Activated CD4-positive, alpha-beta T cell treated with anti-CD3 and anti-CD28 coated beads for 36 hours (primary cell): ENCODE data around the gene TMUB1. TPM values are rescaled to one million over a fixed set of nuclear protein-coding genes. Genes with fewer than 3 reads are reported as not detected.

Source experiments
- ATAC-seq: fragments of 200-7000 bp; cut with Tn5 transposase; one replicate; pipeline ENCODE4 v1.10.0; 2021; ENCODE audit warnings: mild to moderate bottlenecking, moderate library complexity
- CTCF ChIA-PET: fragments of 350-600 bp; sonication (Branson Sonifier 250); formaldehyde crosslinking; loops from one replicate; lab custom pipeline; 2021; ENCODE audit warnings: antibody characterized with exemption; lab: Charles Lee
- POLR2A ChIA-PET: fragments of 350-600 bp; sonication (Branson Sonifier 250); formaldehyde crosslinking; loops from one replicate; lab custom pipeline; 2021; ENCODE audit warnings: antibody characterized with exemption, inconsistent platforms; lab: Charles Lee
- DNase-seq: peaks from one replicate; pipeline ENCODE4 v3.0.0-alpha.2; 2020
- H3K27ac Mint-ChIP-seq: one replicate; pipeline ENCODE4 v1.8.0; 2021; ENCODE audit warnings: mixed read lengths
- H3K27me3 Mint-ChIP-seq: one replicate; pipeline ENCODE4 v1.8.0; 2021; ENCODE audit warnings: mixed read lengths
- H3K36me3 Mint-ChIP-seq: one replicate; pipeline ENCODE4 v1.8.0; 2021; ENCODE audit warnings: low read depth, mixed read lengths
- H3K4me1 Mint-ChIP-seq: one replicate; pipeline ENCODE4 v1.8.0; 2021; ENCODE audit warnings: mixed read lengths
- H3K4me3 Mint-ChIP-seq: one replicate; pipeline ENCODE4 v1.8.0; 2021; ENCODE audit warnings: mild to moderate bottlenecking, moderate library complexity, mixed read lengths
- H3K9me3 Mint-ChIP-seq: one replicate; pipeline ENCODE4 v1.8.0; 2021; ENCODE audit warnings: low read depth, mixed read lengths
- intact Hi-C, 2 experiments: fragments of 100-400 bp; cut with DNase I in 1 of 2; cut with micrococcal nuclease in 1 of 2; formaldehyde crosslinking; loops; one replicate each; pipeline versions ENCODE4 v1.14.2 to v1.15.1; 2022 to 2024; cut with DNase I, micrococcal nuclease
- total RNA-seq, 2 experiments: library from RNA; stranded (reverse); gene quantifications; one replicate each; pipeline ENCODE4 v1.2.3, GENCODE V29; 2021

TMUB1 gene
- total RNA-seq, 2 experiments from 2014 or later = 54.0 to 67.7 TPM

- CTCF ChIA-PET = interaction anchor here (1.5 kb wide), 1 partner anchor 45 kb away, joined by 3 read pairs; no protein-coding TSS in a partner anchor
- POLR2A ChIA-PET = no interaction called here
- ATAC-seq = no peak
- Mint-ChIP-seq H3K4me3 (no peak overlapping the region), H3K27me3 (no peaks in the 10 kb centered on the region), H3K9me3 (no peaks in the 10 kb centered on the region), H3K36me3 (peaks cover 21% of the 10 kb centered on the region), H3K27ac (no peak overlapping the region), H3K4me1 (peaks cover 5% of the 10 kb centered on the region)
- no peak for DNase-seq
- intact Hi-C loops = no loop called here
These were observed 16.9 kb downstream of the TMUB1 start for GRCh38 chr7:151066273-151066974.

GRCh38 chr7:151065516-151065915, 17.8 kb downstream of the TMUB1 start:
- H3K4me3 Mint-ChIP-seq = no peak overlapping the region
- DNase-seq = no peak
- CTCF ChIA-PET = interaction anchor here (1.5 kb wide), 1 partner anchor 45 kb away, joined by 3 read pairs; no protein-coding TSS in a partner anchor
- H3K27me3 Mint-ChIP-seq = no peaks in the 10 kb centered on the region
- H3K4me1 Mint-ChIP-seq = peaks cover 12% of the 10 kb centered on the region
- H3K36me3 Mint-ChIP-seq = peaks cover 18% of the 10 kb centered on the region
- no peaks in the 10 kb centered on the region for H3K9me3 Mint-ChIP-seq
- H3K27ac Mint-ChIP-seq = no peak overlapping the region
- ATAC-seq = no peak
- POLR2A ChIA-PET = interaction anchor here (0.6 kb wide), 1 partner anchor 15 kb away, joined by 3 read pairs; no protein-coding TSS in a partner anchor
- intact Hi-C loops = no loop called here

GRCh38 chr7:151064993-151065392, 18.3 kb downstream of the TMUB1 start:
- DNase-seq (no peak), ATAC-seq (no peak)
- peaks cover 12% of the 10 kb centered on the region for H3K4me1 Mint-ChIP-seq
- POLR2A ChIA-PET = interaction anchor here (0.6 kb wide), 1 partner anchor 15 kb away, joined by 3 read pairs; no protein-coding TSS in a partner anchor
- intact Hi-C loops = no loop called here
- H3K36me3 Mint-ChIP-seq = peaks cover 17% of the 10 kb centered on the region
- H3K27ac Mint-ChIP-seq = no peak overlapping the region
- H3K4me3 Mint-ChIP-seq = no peak overlapping the region
- H3K27me3 Mint-ChIP-seq = no peaks in the 10 kb centered on the region
- CTCF ChIA-PET = interaction anchor here (1.1 kb wide), 1 partner anchor 45 kb away, joined by 3 read pairs; no protein-coding TSS in a partner anchor
- H3K9me3 Mint-ChIP-seq = no peaks in the 10 kb centered on the region

GRCh38 chr7:151064454-151064853, 18.8 kb downstream of the TMUB1 start:
- intact Hi-C loops = no loop called here
- no peaks in the 10 kb centered on the region for H3K27me3 Mint-ChIP-seq
- H3K4me3 Mint-ChIP-seq = no peak overlapping the region
- ChIA-PET CTCF (interaction anchor here (0.5 to 1.1 kb wide), 2 partner anchors 46 to 304 kb away, joined by 3 read pairs; no protein-coding TSS in a partner anchor), POLR2A (no interaction called here)
- no peak for DNase-seq
- H3K9me3 Mint-ChIP-seq = no peaks in the 10 kb centered on the region
- no peak for ATAC-seq
- H3K27ac Mint-ChIP-seq = no peak overlapping the region
- peaks cover 12% of the 10 kb centered on the region for H3K4me1 Mint-ChIP-seq
- H3K36me3 Mint-ChIP-seq = peaks cover 14% of the 10 kb centered on the region

- no peak for DNase-seq
- Mint-ChIP-seq H3K27ac (no peak overlapping the region), H3K9me3 (no peaks in the 10 kb centered on the region), H3K27me3 (no peaks in the 10 kb centered on the region), H3K36me3 (peaks cover 12% of the 10 kb centered on the region), H3K4me1 (peaks cover 20% of the 10 kb centered on the region), H3K4me3 (no peak overlapping the region)
- ChIA-PET CTCF (interaction anchor here (1.1 kb wide), 1 partner anchor 46 kb away, joined by 3 read pairs; no protein-coding TSS in a partner anchor), POLR2A (interaction anchor here (0.9 kb wide), 1 partner anchor 17 kb away, joined by 3 read pairs; the partner anchor contains the start of gene FASTK)
- ATAC-seq = no peak
- intact Hi-C loops = no loop called here
These were observed 20.1 kb downstream of the TMUB1 start for GRCh38 chr7:151063212-151063561.

- CTCF ChIA-PET = interaction anchor here (1.1 kb wide), 1 partner anchor 45 kb away, joined by 3 read pairs; no protein-coding TSS in a partner anchor
- no peak for DNase-seq
- intact Hi-C loops = no loop called here
- H3K9me3 Mint-ChIP-seq = no peaks in the 10 kb centered on the region
- H3K27me3 Mint-ChIP-seq = no peaks in the 10 kb centered on the region
- POLR2A ChIA-PET = interaction anchor here (0.9 kb wide), 1 partner anchor 18 kb away, joined by 3 read pairs; the partner anchor contains the start of gene FASTK
- no peak overlapping the region for H3K27ac Mint-ChIP-seq
- H3K4me1 Mint-ChIP-seq = peaks cover 20% of the 10 kb centered on the region
- ATAC-seq = no peak
- peaks cover 10% of the 10 kb centered on the region for H3K36me3 Mint-ChIP-seq
- H3K4me3 Mint-ChIP-seq = no peak overlapping the region
These were observed 20.7 kb downstream of the TMUB1 start for GRCh38 chr7:151062399-151063211.

GRCh38 chr7:151062111-151062398, 21.2 kb downstream of the TMUB1 start:
- no peak overlapping the region for H3K27ac Mint-ChIP-seq
- ChIA-PET POLR2A (no interaction called here), CTCF (no interaction called here)
- H3K9me3 Mint-ChIP-seq = no peaks in the 10 kb centered on the region
- H3K4me3 Mint-ChIP-seq = peak overlapping the region; percentile 81
- ATAC-seq = no peak
- H3K36me3 Mint-ChIP-seq = peaks cover 10% of the 10 kb centered on the region
- peaks cover 25% of the 10 kb centered on the region for H3K4me1 Mint-ChIP-seq
- no peaks in the 10 kb centered on the region for H3K27me3 Mint-ChIP-seq
- intact Hi-C loops = no loop called here
- no peak for DNase-seq

- ATAC-seq (no peak), DNase-seq (no peak)
- peak overlapping the region; percentile 6 for H3K27ac Mint-ChIP-seq
- no peaks in the 10 kb centered on the region for H3K9me3 Mint-ChIP-seq
- H3K27me3 Mint-ChIP-seq = no peaks in the 10 kb centered on the region
- peaks cover 8% of the 10 kb centered on the region for H3K36me3 Mint-ChIP-seq
- ChIA-PET POLR2A (no interaction called here), CTCF (interaction anchor here (1.2 kb wide), 1 partner anchor 47 kb away, joined by 5 read pairs; no protein-coding TSS in a partner anchor)
- H3K4me3 Mint-ChIP-seq = peak overlapping the region; percentile 81
- intact Hi-C loops = no loop called here
- peaks cover 28% of the 10 kb centered on the region for H3K4me1 Mint-ChIP-seq
These were observed 21.8 kb downstream of the TMUB1 start for GRCh38 chr7:151061213-151062110.

GRCh38 chr7:151060416-151061212, 22.7 kb downstream of the TMUB1 start:
- POLR2A ChIA-PET = interaction anchor here (0.6 kb wide), 1 partner anchor 292 kb away, joined by 4 read pairs; no protein-coding TSS in a partner anchor
- peaks cover 28% of the 10 kb centered on the region for H3K4me1 Mint-ChIP-seq
- H3K4me3 Mint-ChIP-seq = peak overlapping the region; percentile 81
- H3K9me3 Mint-ChIP-seq = no peaks in the 10 kb centered on the region
- no peak for ATAC-seq
- DNase-seq = peak; percentile 47
- CTCF ChIA-PET = interaction anchor here (0.6 to 1.2 kb wide), 8 partner anchors 10 to 183 kb away, joined by 3 to 5 read pairs (median 4); partner anchors contain the start of gene ABCB8
- peak overlapping the region; percentile 55 for H3K27ac Mint-ChIP-seq
- H3K27me3 Mint-ChIP-seq = no peaks in the 10 kb centered on the region
- intact Hi-C loops = no loop called here
- peaks cover 8% of the 10 kb centered on the region for H3K36me3 Mint-ChIP-seq

GRCh38 chr7:151060113-151060415, 23.2 kb downstream of the TMUB1 start:
- H3K36me3 Mint-ChIP-seq = peaks cover 5% of the 10 kb centered on the region
- ATAC-seq (no peak), DNase-seq (no peak)
- ChIA-PET CTCF (interaction anchor here (0.6 to 1.2 kb wide), 8 partner anchors 9 to 184 kb away, joined by 3 to 5 read pairs (median 4); partner anchors contain the start of gene ABCB8), POLR2A (interaction anchor here (0.6 kb wide), 1 partner anchor 293 kb away, joined by 4 read pairs; no protein-coding TSS in a partner anchor)
- no peaks in the 10 kb centered on the region for H3K27me3 Mint-ChIP-seq
- peaks cover 28% of the 10 kb centered on the region for H3K4me1 Mint-ChIP-seq
- peak overlapping the region; percentile 55 for H3K27ac Mint-ChIP-seq
- H3K4me3 Mint-ChIP-seq = peak overlapping the region; percentile 81
- intact Hi-C loops = no loop called here
- no peaks in the 10 kb centered on the region for H3K9me3 Mint-ChIP-seq
